ENCODE data around the gene MAML2. TPM values are rescaled to one million over a fixed set of nuclear protein-coding genes. Genes with fewer than 3 reads are reported as not detected.
A peak's percentile ranks its signal among the peaks of the same experiment; 100 is the strongest.

The MAML2 gene
- total RNA-seq, 1 donor from 2014 or later, result 31.5 TPM

- no peak for DNase-seq
- peaks cover 22% of the 10 kb centered on the region for H3K4me1 ChIP-seq
- H3K27ac ChIP-seq, result peak overlapping the region; percentile 56
- H3K4me3 ChIP-seq, result no peak overlapping the region
- no peaks in the 10 kb centered on the region for H3K9me3 ChIP-seq
- TF ChIP-seq CTCF (IDR thresholded peaks at IDR 0.05), result no peak
- H3K27me3 ChIP-seq (ENCODE audit: low read depth), result no peaks in the 10 kb centered on the region
- intact Hi-C loops (cut with DNase I), result no loop called here
- H3K36me3 ChIP-seq, result peaks cover 8% of the 10 kb centered on the region
- peak; percentile 31 to 47 for ATAC-seq
These were observed 351.4 kb downstream of the MAML2 start for GRCh38 chr11:95991545-95991944.

GRCh38 chr11:95991101-95991500 lies 351.9 kb downstream of the MAML2 start:
- Histone ChIP-seq H3K9me3 (no peaks in the 10 kb centered on the region), H3K36me3 (peaks cover 8% of the 10 kb centered on the region), H3K4me1 (peaks cover 22% of the 10 kb centered on the region), H3K4me3 (no peak overlapping the region), H3K27me3 (ENCODE audit: low read depth) (no peaks in the 10 kb centered on the region), H3K27ac (peak overlapping the region; percentile 56)
- DNase-seq, result no peak
- peak; percentile 76 for ATAC-seq
- intact Hi-C loops (cut with DNase I), result no loop called here
- no peak for TF ChIP-seq CTCF (IDR thresholded peaks at IDR 0.05)

GRCh38 chr11:95989780-95990179 lies 353.2 kb downstream of the MAML2 start:
- H3K4me1 ChIP-seq, result peaks cover 22% of the 10 kb centered on the region
- H3K27ac ChIP-seq, result no peak overlapping the region
- peaks cover 13% of the 10 kb centered on the region for H3K36me3 ChIP-seq
- no peak for TF ChIP-seq CTCF (IDR thresholded peaks at IDR 0.05)
- H3K4me3 ChIP-seq, result no peak overlapping the region
- DNase-seq (no peak), ATAC-seq (no peak)
- H3K27me3 ChIP-seq (ENCODE audit: low read depth), result no peaks in the 10 kb centered on the region
- intact Hi-C loops (cut with DNase I), result no loop called here
- H3K9me3 ChIP-seq, result no peaks in the 10 kb centered on the region

- ATAC-seq (no peak), DNase-seq (no peak)
- H3K36me3 ChIP-seq, result peaks cover 20% of the 10 kb centered on the region
- H3K4me3 ChIP-seq, result no peak overlapping the region
- no peaks in the 10 kb centered on the region for H3K9me3 ChIP-seq
- no peak for TF ChIP-seq CTCF (IDR thresholded peaks at IDR 0.05)
- H3K27ac ChIP-seq, result no peak overlapping the region
- peaks cover 22% of the 10 kb centered on the region for H3K4me1 ChIP-seq
- H3K27me3 ChIP-seq (ENCODE audit: low read depth), result no peaks in the 10 kb centered on the region
- intact Hi-C loops (cut with DNase I), result no loop called here
These were observed 353.9 kb downstream of the MAML2 start for GRCh38 chr11:95989076-95989605.

GRCh38 chr11:95985174-95985808 lies 357.7 kb downstream of the MAML2 start:
- no peak for ATAC-seq
- H3K36me3 ChIP-seq, result peaks cover 53% of the 10 kb centered on the region

More at GRCh38 chr11:95985174-95985808, 357.7 kb downstream of the MAML2 start:
- TF ChIP-seq CTCF (IDR thresholded peaks at IDR 0.05), result no peak
- Histone ChIP-seq H3K27me3 (ENCODE audit: low read depth) (no peaks in the 10 kb centered on the region), H3K9me3 (no peaks in the 10 kb centered on the region), H3K27ac (no peak overlapping the region), H3K4me3 (no peak overlapping the region), H3K4me1 (peaks cover 2% of the 10 kb centered on the region)
- DNase-seq, result no peak
- intact Hi-C loops (cut with DNase I), result no loop called here
